Neural progenitor cell (in vitro differentiated cells): ENCODE data around the gene MGAT1.

Source experiments
- CTCF ChIP-seq: fragments of 200-600 bp; sonication (generic); IDR thresholded peaks from 2 replicates; pipeline ENCODE4 v1.5.1; 2017; ENCODE audit warnings: antibody characterized with exemption, mild to moderate bottlenecking
- EZH2 ChIP-seq: fragments of 200-600 bp; sonication (generic); IDR thresholded peaks from 2 replicates; pipeline ENCODE4 v1.6.1; 2017; ENCODE audit warnings: antibody characterized with exemption, mild to moderate bottlenecking, moderate library complexity

DNA sequence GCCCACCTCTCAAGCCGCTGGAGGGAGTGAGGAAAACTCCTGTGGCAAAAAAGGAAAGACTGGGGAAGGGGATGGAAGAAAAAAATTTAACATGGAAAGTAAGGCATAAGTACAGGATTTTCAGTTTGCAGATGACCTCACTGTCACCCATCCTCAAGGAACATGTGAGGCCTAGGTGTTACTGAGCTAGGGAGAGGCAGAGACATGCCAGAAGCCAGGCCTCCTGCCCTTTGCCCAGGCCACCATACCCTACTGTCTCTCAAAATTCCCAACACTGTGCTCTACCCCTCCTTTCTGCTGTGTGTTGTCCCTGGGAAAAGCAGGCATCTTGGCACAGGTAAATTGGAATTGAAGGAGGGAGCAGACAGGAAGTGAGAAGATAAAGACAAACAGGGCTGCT, 4.4 kb upstream of the MGAT1 start:
- TF ChIP-seq CTCF (no peak), EZH2 (no peak)
